ENCODE measurements around the gene POLR3K.

Gene POLR3K

GRCh38 chr16:100989-101388 is 47.6 kb upstream of the POLR3K start:
- Histone ChIP-seq H3K36me3 (ENCODE audit: insufficient read depth, low read length) (peaks cover 7% of the 10 kb centered on the region; the same call in 1 of the 2 replicates), H3K27me3 (ENCODE audit: insufficient read depth, low read length) (no peaks in the 10 kb centered on the region), H3F3A (ENCODE audit: insufficient read depth, low read length) (no peaks in the 10 kb centered on the region), H3K27ac (ENCODE audit: low read depth, low read length, poor library complexity, severe bottlenecking) (no peak overlapping the region), H2AFZ (ENCODE audit: low read length) (no peak overlapping the region), H3K9me3 (ENCODE audit: low read length) (no peaks in the 10 kb centered on the region), H3K9ac (ENCODE audit: low read length) (no peak overlapping the region), H3K4me1 (ENCODE audit: insufficient read depth, low read length, severe bottlenecking) (no peaks in the 10 kb centered on the region), H4K20me1 (ENCODE audit: insufficient read depth, low read length) (no peaks in the 10 kb centered on the region), H3K4me2 (ENCODE audit: low read length) (no peak overlapping the region), H3K4me3 (ENCODE audit: low read depth, low read length, poor library complexity, severe bottlenecking) (no peak overlapping the region), H3K9me2 (ENCODE audit: low read depth, low read length) (no peaks in the 10 kb centered on the region), H3K79me2 (ENCODE audit: insufficient read depth, low read length) (no peaks in the 10 kb centered on the region)
- TF ChIP-seq CTCF (IDR thresholded peaks at IDR 0.05; ENCODE audit: low read length) (no peak), EZH2 (IDR thresholded peaks at IDR 0.05; ENCODE audit: borderline replicate concordance, low read length) (no peak)

GRCh38 chr16:97822-98221 is 44.4 kb upstream of the POLR3K start:
- Histone ChIP-seq H3F3A (ENCODE audit: insufficient read depth, low read length) (no peaks in the 10 kb centered on the region), H3K9me3 (ENCODE audit: low read length) (no peaks in the 10 kb centered on the region), H3K9ac (ENCODE audit: low read length) (no peak overlapping the region), H4K20me1 (ENCODE audit: insufficient read depth, low read length) (no peaks in the 10 kb centered on the region), H3K36me3 (ENCODE audit: insufficient read depth, low read length) (peaks cover 7% of the 10 kb centered on the region; the same call in 1 of the 2 replicates), H3K27me3 (ENCODE audit: insufficient read depth, low read length) (no peaks in the 10 kb centered on the region), H3K4me2 (ENCODE audit: low read length) (no peak overlapping the region), H3K79me2 (ENCODE audit: insufficient read depth, low read length) (no peaks in the 10 kb centered on the region), H3K27ac (ENCODE audit: low read depth, low read length, poor library complexity, severe bottlenecking) (no peak overlapping the region), H3K4me1 (ENCODE audit: insufficient read depth, low read length, severe bottlenecking) (no peaks in the 10 kb centered on the region), H3K9me2 (ENCODE audit: low read depth, low read length) (no peaks in the 10 kb centered on the region), H3K4me3 (ENCODE audit: low read depth, low read length, poor library complexity, severe bottlenecking) (no peak overlapping the region), H2AFZ (ENCODE audit: low read length) (no peak overlapping the region)
- no peak for TF ChIP-seq EZH2 (IDR thresholded peaks at IDR 0.05; ENCODE audit: borderline replicate concordance, low read length)
- TF ChIP-seq CTCF (IDR thresholded peaks at IDR 0.05; ENCODE audit: low read length), result no peak

GRCh38 chr16:96935-97381 is 43.5 kb upstream of the POLR3K start:
- H3K79me2 ChIP-seq (ENCODE audit: insufficient read depth, low read length), result no peaks in the 10 kb centered on the region
- H3K9ac ChIP-seq (ENCODE audit: low read length), result no peak overlapping the region
- H2AFZ ChIP-seq (ENCODE audit: low read length), result no peak overlapping the region
- H3K4me3 ChIP-seq (ENCODE audit: low read depth, low read length, poor library complexity, severe bottlenecking), result no peak overlapping the region
- H3K4me1 ChIP-seq (ENCODE audit: insufficient read depth, low read length, severe bottlenecking), result no peaks in the 10 kb centered on the region
- no peaks in the 10 kb centered on the region for H3K27me3 ChIP-seq (ENCODE audit: insufficient read depth, low read length)
- H3K9me3 ChIP-seq (ENCODE audit: low read length), result no peaks in the 10 kb centered on the region
- H3K9me2 ChIP-seq (ENCODE audit: low read depth, low read length), result no peaks in the 10 kb centered on the region
- H3K36me3 ChIP-seq (ENCODE audit: insufficient read depth, low read length), result peaks cover 7% of the 10 kb centered on the region; the same call in 1 of the 2 replicates
- no peaks in the 10 kb centered on the region for H3F3A ChIP-seq (ENCODE audit: insufficient read depth, low read length)
- no peaks in the 10 kb centered on the region for H4K20me1 ChIP-seq (ENCODE audit: insufficient read depth, low read length)
- TF ChIP-seq CTCF (IDR thresholded peaks at IDR 0.05; ENCODE audit: low read length) (peak; percentile 99), EZH2 (IDR thresholded peaks at IDR 0.05; ENCODE audit: borderline replicate concordance, low read length) (no peak)
- H3K4me2 ChIP-seq (ENCODE audit: low read length), result no peak overlapping the region
- no peak overlapping the region for H3K27ac ChIP-seq (ENCODE audit: low read depth, low read length, poor library complexity, severe bottlenecking)

Data from OCI-LY1 (cell line).